ENCODE measurements around the gene MEIOB.
"Not testable (repeated sequence)": the region's sequence is repeated elsewhere in the genome, so short reads cannot be mapped to it uniquely, and the experiment has no call there.

The MEIOB gene

DNA sequence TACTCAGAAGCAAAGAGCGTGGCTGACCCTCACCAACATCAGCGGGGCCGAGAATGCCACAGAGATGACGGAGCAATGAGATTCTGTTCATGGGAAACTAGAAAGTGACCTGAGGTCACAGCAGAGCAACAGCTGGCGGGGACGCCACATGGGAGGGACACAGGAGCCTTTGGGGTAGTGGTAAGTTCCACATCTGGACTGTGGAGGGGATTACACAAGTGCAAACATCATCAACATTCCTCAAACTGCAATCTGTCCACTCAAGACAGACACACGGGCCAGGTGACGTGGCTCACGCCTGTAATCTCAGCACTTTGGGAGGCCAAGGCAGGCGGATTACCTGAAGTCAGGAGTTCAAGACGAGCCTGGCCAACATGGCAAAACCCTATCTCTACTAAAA is 56.5 kb downstream of the MEIOB start:
- DNase-seq (ENCODE audit: low read depth, low spot score): no peak

DNA sequence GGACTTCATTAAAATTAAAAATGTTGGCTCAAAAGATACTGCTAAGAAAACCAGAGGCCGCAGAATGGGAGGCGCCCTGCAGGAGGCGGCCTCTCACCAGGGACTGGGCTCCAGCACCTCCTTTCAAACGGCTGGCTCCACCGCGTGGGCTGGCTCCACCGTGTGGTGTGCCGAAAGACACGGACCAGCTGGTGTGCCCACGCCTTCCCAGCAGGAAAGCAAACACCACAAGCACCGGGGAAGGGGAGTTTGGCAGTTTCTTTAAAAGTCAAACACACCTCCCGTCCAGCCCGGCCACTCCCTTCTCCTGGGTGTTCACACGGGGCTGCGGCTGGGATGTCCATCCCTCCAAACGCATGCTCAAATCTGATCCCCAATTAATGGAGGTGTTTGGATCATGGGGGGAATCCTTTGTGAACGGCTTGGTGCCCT is 59.2 kb downstream of the MEIOB start:
- no peak for DNase-seq (ENCODE audit: low read depth, low spot score)

DNA sequence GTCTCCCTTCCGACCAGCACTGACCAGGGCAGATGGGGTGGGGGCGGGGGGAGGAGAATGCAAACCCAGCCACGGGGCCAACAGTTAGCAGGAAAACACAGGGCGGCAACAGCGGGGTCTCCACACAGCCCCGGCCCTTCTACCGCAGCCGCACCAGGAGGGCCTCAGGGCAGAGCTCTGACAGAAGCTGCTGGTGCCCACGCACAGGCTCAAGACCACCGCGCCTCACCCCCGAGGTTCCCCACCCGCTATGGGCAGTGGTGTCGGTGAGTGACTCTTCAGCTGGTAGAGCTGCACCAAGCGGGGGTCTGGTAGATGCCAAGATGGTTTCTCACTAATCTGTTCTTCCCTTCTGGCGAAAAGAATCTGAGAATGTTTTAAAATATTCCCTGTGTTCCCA is 61.4 kb downstream of the MEIOB start:
- no peak for DNase-seq (ENCODE audit: low read depth, low spot score)

DNA sequence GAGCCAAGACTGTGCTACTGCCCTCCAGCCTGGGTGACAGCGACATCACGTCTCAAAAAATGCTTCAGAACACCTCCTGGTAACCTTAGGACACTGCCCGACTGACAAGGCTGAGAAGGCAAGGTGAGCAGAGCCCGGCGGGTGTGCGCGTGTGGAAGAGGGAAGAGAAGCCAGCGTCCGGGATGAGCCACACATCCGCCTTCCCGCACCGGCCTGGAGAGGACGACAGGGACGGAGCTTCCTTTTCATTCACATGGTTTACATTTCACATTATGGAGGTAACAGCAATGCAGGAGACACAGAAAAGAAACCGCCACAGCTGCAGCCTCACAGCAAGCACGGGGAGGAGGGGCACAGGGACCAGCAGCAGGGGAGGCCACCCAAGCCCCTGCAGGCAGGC is 61.9 kb downstream of the MEIOB start:
- no peak for DNase-seq (ENCODE audit: low read depth, low spot score)

DNA sequence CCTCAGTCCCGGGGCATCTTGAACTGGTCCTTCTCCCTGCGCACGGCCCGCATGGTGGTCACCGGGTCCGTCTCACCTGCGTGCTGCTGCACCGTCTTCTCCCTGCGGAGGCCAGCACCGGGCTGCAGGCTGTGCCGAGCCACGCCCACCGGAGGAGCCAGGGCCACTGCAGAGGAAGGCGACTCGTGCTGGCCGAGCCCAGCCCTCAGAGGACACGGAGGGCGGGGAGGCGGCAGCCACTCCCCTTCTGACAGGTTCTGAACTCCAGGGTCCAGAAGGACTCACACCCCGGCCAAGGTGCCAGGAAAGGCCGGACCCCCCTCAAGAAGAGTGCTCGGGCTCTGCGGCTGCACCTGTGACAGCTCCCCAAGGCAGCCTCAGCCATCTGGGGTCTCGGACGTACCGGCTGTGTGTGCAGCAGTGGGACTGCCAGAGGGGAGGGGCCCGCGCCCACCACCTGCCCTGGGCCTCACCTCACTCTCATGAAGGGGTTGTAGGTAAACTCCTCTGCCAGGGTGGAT is 62.6 kb downstream of the MEIOB start:
- DNase-seq (ENCODE audit: low read depth, low spot score): no peak

DNA sequence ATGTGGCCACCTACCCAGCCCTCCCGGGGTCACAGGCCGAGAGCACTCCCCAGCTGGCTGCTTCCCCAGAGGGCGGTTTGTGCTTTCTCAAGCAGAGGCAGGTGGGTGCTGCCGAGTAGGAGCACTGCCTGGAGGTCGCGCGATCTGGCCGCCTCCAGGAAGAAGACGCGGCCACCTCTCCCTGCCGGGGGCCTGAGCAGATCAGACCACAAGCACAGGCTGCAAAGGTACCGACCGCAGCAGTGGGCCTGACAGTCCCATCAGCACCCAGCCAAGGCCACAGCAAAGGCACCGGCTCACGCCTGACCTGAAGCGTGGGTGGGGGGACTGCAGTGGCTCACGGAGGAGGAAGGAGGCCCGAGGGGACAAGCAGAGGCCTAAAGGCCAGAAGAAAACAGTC is 63.3 kb downstream of the MEIOB start:
- no peak for DNase-seq (ENCODE audit: low read depth, low spot score)

DNA sequence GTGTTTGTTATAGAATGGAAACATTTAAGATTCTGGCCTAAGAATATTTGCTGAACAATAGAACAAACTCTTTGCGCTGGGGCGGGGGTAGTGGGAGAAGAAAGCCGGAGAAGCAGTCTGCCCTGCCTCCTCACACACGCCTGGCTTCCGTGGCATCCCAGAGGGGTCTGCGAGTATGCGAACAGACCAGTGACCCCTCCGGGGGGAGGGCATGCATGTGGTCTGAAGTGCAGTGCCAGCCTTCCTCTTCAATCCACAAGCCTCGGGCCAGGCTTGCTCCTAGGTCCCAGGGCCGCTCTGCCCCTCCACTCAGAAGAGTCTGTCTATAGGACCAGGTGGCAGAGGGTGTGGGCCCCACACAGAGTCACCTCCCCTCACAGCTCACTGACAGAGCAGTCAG is 64.3 kb downstream of the MEIOB start:
- no peak for DNase-seq (ENCODE audit: low read depth, low spot score)

DNA sequence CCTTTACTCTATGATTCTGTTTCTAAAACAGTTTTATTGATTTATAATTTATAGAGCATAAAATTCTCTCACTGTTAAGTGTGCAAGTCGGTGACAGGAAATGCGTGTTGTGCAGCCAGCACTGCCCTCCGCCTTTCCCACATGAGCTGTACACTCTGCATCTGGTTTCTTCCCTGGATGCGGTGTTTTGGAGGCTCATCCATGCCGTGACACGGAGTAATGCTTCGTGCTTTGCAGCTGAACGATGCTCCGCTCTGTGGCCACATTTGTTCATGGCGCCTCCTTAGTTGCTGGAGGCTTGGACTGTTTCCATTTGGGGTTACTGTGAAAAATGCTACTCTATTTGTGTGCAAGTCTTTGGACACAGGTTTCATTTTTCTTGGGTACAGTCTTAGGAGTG is 71.3 kb downstream of the MEIOB start:
- DNase-seq (ENCODE audit: low read depth, low spot score): no peak

DNA sequence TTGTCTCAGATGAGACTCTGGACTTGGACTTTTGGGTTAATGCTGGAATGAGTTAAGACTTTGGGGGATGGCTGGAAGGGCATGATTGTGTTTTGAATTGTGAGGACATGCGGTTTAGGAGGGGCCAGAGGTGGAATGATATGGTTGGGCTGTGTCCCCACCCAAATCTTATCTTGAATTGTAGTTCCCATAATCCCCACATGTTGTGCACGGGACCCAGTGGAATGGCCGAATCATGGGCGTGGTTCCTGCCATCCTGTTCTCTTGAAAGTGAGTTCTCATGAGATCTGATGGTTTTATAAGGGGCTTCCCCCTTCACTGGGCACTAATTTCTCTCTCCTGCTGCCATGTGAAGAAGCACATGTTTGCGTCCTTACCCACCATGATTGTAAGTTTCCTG is 72.7 kb downstream of the MEIOB start:
- DNase-seq (ENCODE audit: low read depth, low spot score): not testable (repeated sequence)

DNA sequence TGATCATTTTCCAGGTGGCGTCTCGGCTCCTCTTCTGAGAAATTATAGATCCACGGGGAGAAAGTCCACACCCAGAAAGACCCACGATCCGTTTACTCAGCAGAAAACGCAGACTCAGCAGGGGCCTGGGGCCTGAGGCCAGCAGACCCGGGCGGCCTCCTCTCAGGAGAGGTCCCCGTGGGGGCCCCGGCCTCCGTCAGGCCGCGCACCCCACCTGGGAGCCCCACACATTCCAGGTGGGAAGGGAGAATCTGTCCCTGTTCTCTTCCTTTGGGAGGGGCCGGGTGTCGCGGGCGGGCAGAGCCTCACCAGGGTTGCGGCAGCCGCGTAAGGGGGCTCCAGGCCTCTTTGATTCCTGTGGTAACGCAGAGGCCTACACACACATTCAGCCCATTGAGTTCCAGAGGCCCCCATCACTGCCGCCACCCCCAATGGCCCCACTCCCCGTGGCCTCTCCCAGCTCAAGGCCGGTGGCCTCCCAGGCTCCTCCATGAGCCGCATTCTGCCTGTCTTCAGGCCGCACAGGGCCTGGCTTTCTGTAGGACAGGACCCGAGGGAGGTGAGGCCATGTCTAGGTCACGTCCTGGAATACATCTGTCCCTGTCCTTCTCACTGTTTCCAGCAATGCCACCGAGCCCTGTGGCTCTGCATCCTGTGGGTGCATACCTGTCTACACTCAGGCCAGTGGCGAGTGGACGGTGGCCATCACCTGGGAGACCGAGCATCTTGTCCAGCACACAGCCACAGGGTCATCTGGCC is 76.9 kb downstream of the MEIOB start:
- DNase-seq (ENCODE audit: low read depth, low spot score): no peak

DNA sequence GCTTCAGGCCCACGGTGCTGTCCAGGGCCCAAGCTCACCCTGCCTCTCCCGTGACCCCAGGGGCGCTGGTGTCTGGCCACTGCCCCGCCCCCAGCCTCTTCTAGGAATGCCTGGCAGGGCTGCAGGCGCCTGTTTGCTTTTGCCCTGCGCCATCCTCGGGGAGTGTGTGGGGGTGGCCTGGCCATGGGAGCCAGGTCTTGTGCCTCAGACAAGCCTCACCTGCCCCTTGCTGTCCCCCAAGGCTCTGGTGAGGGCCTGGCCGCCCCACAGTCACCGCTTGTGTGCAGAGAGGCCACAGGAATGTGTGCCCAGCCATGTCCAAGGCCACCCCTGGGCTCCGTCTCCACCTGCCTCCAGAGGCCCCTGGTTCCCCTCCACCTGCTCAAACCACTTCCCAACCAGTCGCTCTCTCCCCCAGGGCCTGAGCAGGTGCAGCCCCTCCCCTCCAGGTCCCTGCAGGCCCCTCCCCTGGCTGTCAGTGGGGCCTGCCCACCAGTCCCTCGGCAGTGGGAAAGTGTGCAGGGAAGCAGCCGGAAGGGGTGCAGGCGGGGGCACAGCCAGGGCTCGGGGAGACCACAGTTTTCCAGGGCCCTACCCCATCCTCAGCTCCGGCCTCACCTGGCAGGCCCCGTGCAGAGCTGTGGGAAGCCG is 77.6 kb downstream of the MEIOB start:
- no peak for DNase-seq (ENCODE audit: low read depth, low spot score)

DNA sequence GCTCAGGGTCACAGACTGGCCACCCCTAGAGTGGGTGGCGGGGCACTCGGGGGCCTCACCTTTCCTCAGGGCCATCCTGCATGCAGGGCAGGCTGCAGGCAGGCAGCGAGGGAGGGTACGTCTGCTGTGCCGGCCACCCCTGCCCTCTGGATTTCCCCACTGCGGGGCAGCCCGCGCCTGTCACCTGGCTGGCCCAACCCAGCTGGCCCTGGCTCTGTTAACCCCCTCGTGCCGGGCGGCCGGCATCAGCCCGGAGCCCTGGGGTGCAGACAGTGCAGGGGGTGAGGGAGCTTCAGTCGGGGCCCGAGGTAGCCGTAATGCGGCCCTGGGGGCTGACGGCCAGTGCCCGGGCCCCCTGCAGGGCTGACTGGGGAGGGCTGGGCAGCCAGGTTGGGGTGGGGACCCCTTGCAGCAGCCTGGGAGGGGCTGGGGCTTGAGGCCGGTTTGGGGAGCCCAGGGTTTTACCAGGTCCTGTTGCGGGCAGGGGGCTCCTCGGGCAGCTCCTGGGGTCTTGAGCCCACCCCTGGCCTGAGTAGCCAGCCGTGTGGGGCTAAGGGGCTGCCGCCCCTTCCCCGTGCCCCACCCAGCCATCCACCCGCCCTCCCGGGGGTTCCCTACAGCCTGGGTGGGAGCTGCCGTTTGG is 78.3 kb downstream of the MEIOB start, which contains the start of gene IGFALS:
Gene IGFALS (minus strand): TSS at position 128 of the 643 bp plus-strand sequence. CDS start 53 bp downstream, at position 75.
- DNase-seq (ENCODE audit: low read depth, low spot score): no peak

DNA sequence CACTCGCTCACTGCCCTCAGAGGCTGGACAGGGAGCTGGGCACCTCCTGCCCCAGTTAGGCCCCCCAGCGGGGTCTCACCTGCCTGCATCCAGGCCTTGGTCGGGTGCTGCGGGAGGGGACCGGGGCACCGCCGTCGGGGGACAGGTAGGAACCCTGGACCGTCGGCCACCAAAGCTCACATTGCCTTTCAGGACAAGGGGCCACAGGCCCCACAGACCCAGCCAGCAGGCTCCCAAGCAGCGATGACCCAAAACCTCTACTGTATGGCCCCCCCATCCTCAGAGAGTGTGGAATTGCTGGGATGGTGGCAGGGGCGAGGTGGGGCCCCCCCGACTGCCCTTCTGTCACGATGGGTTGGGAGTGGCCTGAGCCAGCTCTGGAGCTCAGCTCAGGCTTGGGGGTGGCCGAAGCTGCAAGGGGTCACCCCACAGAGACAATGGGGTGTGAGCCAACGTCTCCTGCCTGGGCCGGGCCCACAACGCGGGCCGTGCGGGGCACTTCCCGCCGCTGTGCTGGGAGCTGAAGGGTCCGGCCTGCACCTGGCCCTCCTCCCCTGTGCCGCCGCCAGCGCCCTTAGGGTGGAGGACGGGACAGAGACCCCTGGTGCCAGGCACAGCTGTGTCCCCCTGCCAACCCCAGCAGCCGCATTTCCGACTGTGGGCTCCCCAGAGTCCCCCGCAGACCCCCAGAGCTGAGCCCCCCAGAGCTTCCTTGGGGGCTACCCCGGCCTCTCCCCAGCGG is 79.0 kb downstream of the MEIOB start:
- DNase-seq (ENCODE audit: low read depth, low spot score): no peak

DNA sequence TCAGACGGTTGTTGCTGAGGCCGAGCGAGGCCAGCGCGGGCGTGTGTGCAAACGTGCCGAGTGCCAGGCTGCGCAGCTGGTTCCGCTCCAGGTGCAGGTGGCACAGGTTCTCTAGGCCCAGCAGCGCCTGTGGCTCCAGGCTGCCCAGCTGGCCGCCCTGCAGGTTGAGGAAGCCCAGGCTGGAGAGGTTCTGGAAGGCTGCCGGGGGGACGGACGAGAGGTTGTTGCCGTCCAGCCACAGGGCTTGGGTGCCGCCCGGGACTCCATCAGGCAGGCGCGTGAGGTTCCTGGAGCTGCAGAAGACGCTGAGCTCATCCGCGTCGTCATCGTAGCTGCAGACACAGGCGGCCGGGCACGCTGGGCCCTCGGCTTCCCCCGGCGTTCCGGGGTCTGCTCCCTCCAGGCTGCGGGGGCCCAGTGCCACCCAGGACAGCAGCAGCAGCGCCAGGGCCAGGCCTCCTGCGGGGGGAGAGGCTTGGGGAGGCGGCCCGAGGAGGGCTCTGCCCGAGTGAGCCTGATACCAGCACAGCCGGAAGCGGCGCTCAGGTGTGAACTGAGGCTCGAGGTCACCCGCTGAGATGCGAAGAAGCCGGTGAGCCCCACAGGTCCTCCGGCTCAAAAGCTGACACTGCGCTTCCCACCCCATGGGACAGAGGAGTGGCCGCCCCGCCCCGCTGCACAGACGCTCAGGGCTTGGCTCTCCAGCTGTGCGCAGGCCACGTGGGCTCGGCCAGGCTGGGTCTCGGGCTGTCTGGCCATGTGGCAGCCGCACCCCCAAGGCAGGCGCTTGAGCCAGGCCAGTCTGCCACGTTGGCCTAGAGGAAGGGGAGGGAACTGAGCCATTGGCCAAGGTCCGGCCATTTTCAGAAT is 79.8 kb downstream of the MEIOB start:
- no peak for DNase-seq (ENCODE audit: low read depth, low spot score)

DNA sequence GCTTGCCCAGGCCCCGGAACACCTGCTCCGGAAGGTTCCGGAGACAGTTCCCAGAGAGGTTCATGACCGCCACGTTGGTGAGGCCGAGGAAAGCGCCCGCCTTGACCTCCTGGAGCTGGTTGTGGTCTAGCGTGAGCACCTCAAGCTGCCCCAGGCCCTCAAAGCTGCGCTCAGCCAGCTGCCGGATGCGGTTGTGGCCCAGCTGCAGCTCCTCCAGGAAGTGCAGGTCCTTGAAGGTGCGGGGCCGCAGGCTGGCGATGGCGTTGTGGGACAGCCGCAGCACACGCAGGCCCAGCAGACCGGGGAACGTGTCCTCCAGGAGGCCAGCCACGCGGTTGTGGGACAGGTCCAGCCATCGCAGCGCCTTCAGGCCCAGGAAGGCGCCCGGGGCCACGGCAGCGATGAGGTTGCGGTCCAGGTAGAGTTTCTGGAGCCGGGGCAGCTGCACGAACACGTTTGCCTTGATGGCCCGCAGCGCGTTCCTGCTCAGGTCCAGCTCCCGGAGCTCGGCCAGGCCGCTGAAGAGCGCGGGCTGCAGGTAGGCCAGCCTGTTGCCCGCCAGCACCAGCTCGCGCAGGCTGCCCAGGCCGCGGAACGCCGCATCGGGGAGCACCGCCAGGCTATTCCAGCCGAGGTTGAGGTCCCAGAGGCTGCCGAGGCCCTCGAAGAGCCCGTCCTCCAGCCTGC is 80.6 kb downstream of the MEIOB start:
- no peak for DNase-seq (ENCODE audit: low read depth, low spot score)

DNA sequence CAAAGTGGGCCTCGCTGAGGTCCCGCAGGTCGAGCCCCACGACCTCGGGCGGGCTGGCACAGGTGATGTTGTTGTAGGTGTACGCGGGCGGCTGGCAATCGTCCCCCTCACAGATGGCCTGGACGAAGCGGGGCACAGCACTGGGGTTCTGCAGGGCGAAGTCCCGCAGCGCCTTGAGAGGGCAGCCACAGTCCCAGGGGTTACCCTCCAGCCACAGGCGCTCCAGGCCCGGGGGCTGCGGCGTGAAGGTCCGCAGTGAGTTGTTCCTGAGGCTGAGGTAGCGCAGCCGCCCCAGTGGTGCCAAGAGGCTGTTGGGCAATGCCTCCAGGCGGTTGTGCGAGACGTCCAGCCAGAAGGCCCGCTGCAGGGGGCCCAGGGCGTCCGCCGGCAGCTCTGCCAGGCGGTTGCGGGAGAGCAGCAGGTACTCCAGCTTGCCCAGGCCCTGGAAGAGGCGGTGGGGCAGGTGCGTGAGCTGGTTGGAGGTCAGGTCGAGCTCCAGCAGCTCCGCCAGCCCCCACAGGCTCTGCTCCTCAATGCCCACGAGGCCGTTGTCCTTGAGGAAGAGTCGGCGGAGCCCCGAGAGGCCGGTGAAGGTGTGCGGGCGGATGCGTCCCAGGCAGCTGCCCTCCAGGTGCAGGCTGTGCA is 81.2 kb downstream of the MEIOB start:
- no peak for DNase-seq (ENCODE audit: low read depth, low spot score)

DNA sequence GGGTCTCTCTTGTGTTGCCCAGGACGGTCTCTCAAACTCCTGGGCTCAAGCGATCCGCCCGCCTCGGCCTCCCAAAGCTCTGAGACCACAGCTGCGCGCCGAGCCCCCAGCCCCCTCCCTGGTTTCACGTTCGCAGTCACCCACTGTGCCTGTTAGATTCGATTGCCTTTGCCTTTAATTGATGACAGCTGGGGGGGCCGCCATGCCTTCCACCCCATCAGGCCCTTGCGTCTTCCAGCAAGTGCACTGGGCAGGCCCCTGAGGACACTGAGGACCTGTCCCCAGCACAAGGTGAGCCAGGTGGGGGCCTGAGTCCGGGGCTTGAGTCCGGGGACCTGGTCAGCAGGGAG is 81.7 kb downstream of the MEIOB start:
- no peak for DNase-seq (ENCODE audit: low read depth, low spot score)

DNA sequence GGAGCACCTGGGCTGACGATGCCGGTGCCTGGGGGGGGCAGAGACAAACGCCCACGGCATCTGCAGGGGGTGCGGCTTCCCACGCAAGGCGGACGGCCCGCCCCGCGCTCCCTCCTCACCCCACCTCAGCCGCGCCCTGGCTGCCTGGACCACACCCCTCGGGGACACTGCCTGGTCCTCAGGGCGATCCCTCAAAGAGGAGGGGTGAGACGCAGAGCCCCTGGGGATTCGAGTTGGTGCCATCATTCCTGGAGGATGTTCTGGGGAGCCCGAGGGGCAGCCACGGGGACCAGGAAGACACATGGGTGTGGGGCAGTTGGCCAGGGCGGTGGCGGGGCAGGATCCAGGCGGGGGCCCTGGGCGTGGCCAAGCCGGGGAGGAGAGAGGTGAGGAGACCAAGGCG is 82.3 kb downstream of the MEIOB start:
- no peak for DNase-seq (ENCODE audit: low read depth, low spot score)

DNA sequence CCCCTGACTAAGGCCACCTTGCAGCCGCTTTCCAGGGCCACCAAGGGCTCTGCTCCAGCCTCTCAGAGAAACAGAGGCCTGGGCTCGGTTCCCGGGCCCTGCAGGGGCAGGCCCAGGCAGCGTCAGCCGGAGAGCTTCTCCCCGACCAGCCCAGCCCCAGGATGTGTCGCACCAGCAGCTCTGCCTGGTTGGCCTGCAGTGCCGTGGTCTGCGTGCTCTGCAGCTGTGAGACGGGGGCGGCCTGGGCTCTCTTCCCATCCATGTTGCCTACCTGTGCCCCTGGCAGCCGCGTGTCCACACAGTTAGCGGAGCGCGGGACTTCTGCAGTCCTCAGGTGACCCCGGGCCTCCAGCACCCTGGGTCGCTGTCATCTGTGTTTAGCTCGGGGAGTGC is 83.3 kb downstream of the MEIOB start:
- DNase-seq (ENCODE audit: low read depth, low spot score): no peak

Measured in activated naive CD8-positive, alpha-beta T cell treated with anti-CD3 and anti-CD28 coated beads, Interleukin-2, amount 50 U/mL, for 16 hours (primary cell).